Astrocyte of the spinal cord (primary cell): ENCODE measurements around the gene KAZALD1.

Source experiments
- DNase-seq: peaks from one replicate; pipeline ENCODE4 v3.0.0; 2011; ENCODE audit warnings: low read depth, low spot score
- H3K4me3 ChIP-seq: 2 replicates; pipeline ENCODE4 v1.5.1; 2011; ENCODE audit warnings: low read depth, mild to moderate bottlenecking, low read length, moderate library complexity
- CTCF ChIP-seq: IDR thresholded peaks from 2 replicates; pipeline ENCODE4 v1.5.1; 2012; ENCODE audit warnings: low read depth, mild to moderate bottlenecking, low read length, inconsistent platforms
- in situ Hi-C: cut with HindIII; loops from 2 replicates; pipeline ENCODE4 v1.10.0; 2017; ENCODE audit warnings: low sequenced_read_pairs

Gene KAZALD1

GRCh38 chr10:101066146-101066895 is 4.5 kb downstream of the KAZALD1 start:
- peak overlapping the region; percentile 35 for H3K4me3 ChIP-seq
- peak; percentile 38 for DNase-seq
- peak; percentile 66 for TF ChIP-seq CTCF
- in situ Hi-C loops: no loop called here

GRCh38 chr10:101066896-101067355 is 5.1 kb downstream of the KAZALD1 start:
- no peak for DNase-seq
- TF ChIP-seq CTCF: no peak
- peak overlapping the region; percentile 49 for H3K4me3 ChIP-seq
- in situ Hi-C loops: no loop called here

GRCh38 chr10:101067356-101068083 is 5.7 kb downstream of the KAZALD1 start:
- TF ChIP-seq CTCF: peak; percentile 81
- H3K4me3 ChIP-seq: peak overlapping the region; percentile 49
- DNase-seq: peak; percentile 81
- in situ Hi-C loops: no loop called here

- no peak for DNase-seq
- TF ChIP-seq CTCF: no peak
- in situ Hi-C loops: no loop called here
- H3K4me3 ChIP-seq: no peak overlapping the region
Measured at GRCh38 chr10:101069441-101069840, 7.7 kb downstream of the KAZALD1 start.

GRCh38 chr10:101070098-101070497 is 8.3 kb downstream of the KAZALD1 start:
- TF ChIP-seq CTCF: no peak
- no peak for DNase-seq
- no peak overlapping the region for H3K4me3 ChIP-seq
- in situ Hi-C loops: no loop called here

- TF ChIP-seq CTCF: no peak
- H3K4me3 ChIP-seq: no peak overlapping the region
- no peak for DNase-seq
- in situ Hi-C loops: no loop called here
Measured at GRCh38 chr10:101071267-101071884, 9.6 kb downstream of the KAZALD1 start.
